Measurements from ENCODE around the gene ATOSA. TPM values are rescaled to one million over a fixed set of nuclear protein-coding genes. Genes with fewer than 3 reads are reported as not detected.

Gene ATOSA
- total RNA-seq (100 to 1,000 TPM; 137 TPM), total RNA-seq (5.4 to 249 (median 84.5) reads per million in 172 experiments)
- 53.1 TPM for polyA plus RNA-seq (2013, experiment 1 of 2)
- 69.7 TPM for polyA plus RNA-seq (2013, experiment 2 of 2)

GRCh38 chr15:52679232-52680040 is at the start of gene ATOSA:
TSS of gene ATOSA (minus strand) at chr15:52679388. CDS start at chr15:52678021, 1,367 bp downstream.
- H3K36me3 Mint-ChIP-seq (ENCODE audit: low read depth) = peaks cover 48% of the 10 kb centered on the region
- H3K27me3 ChIP-seq (ENCODE audit: control insufficient read depth in 1 of 2, insufficient read depth in 2 of 2, low read length in 2 of 2) = no peaks in the 10 kb centered on the region
- intact Hi-C loops (cut with DNase I, micrococcal nuclease) = loop anchor here (2.0 to 10.0 kb wide), 8 partner anchors 37 to 425 kb away; partner anchors contain the start of genes ARPP19 (in 2 of the 2) and MYO5A (in 2 of the 2)
- peak within 1 kb of the TSS; percentile 97 for H3K27ac Mint-ChIP-seq
- H3K36me3 ChIP-seq (ENCODE audit: insufficient read depth, low read length) = peaks cover 27% of the 10 kb centered on the region
- H3K4me1 ChIP-seq (ENCODE audit: insufficient read depth, low read length) = peaks cover 14% of the 10 kb centered on the region
- no peaks in the 10 kb centered on the region for H3K9me3 ChIP-seq (ENCODE audit: control insufficient read depth in 1 of 2, insufficient read depth in 1 of 2, low read length in 2 of 2)
- H3K27ac ChIP-seq (ENCODE audit: low read depth in 1 of 2, low read length in 2 of 2) = peak within 1 kb of the TSS; percentile 97 to 99
- no peaks in the 10 kb centered on the region for H3K27me3 Mint-ChIP-seq
- ChIA-PET POLR2A (interaction anchor here (0.6 to 2.1 kb wide), 9 partner anchors 21 to 331 kb away, joined by 3 to 11 read pairs (median 4); partner anchors contain the start of gene ARPP19), CTCF (interaction anchor here (1.2 kb wide), 1 partner anchor 54 kb away, joined by 4 read pairs; no protein-coding TSS in a partner anchor)
- H3K4me3 Mint-ChIP-seq = peak within 1 kb of the TSS; percentile 96
- peak; percentile 68 for ATAC-seq (ENCODE audit: poor library complexity)
- DNase-seq = peak; percentile 83 to 96 (median 90)
- no peaks in the 10 kb centered on the region for H3K9me3 Mint-ChIP-seq
- no peak for TF ChIP-seq CTCF (IDR thresholded peaks at IDR 0.05)
- peaks cover 75% of the 10 kb centered on the region for H3K4me1 Mint-ChIP-seq (ENCODE audit: low read depth)
- H3K4me3 ChIP-seq (ENCODE audit: low read length) = peak within 1 kb of the TSS; percentile 94

- POLR2A ChIA-PET = interaction anchor here (1.7 to 2.5 kb wide), 2 partner anchors 46 to 50 kb away, joined by 11 read pairs; partner anchors contain the start of gene ATOSA
- Mint-ChIP-seq H3K36me3 (ENCODE audit: low read depth) (no peaks in the 10 kb centered on the region), H3K4me1 (ENCODE audit: low read depth) (peaks cover 9% of the 10 kb centered on the region), H3K27ac (no peak overlapping the region), H3K4me3 (no peak overlapping the region), H3K27me3 (no peaks in the 10 kb centered on the region), H3K9me3 (no peaks in the 10 kb centered on the region)
- DNase-seq = no peak
- Histone ChIP-seq H3K4me3 (ENCODE audit: low read length) (no peak overlapping the region), H3K27me3 (ENCODE audit: control insufficient read depth in 1 of 2, insufficient read depth in 2 of 2, low read length in 2 of 2) (no peaks in the 10 kb centered on the region), H3K27ac (ENCODE audit: low read depth in 1 of 2, low read length in 2 of 2) (no peak overlapping the region), H3K9me3 (ENCODE audit: control insufficient read depth in 1 of 2, insufficient read depth in 1 of 2, low read length in 2 of 2) (no peaks in the 10 kb centered on the region), H3K36me3 (ENCODE audit: insufficient read depth, low read length) (no peaks in the 10 kb centered on the region), H3K4me1 (ENCODE audit: insufficient read depth, low read length) (peaks cover 16% of the 10 kb centered on the region)
- TF ChIP-seq CTCF (IDR thresholded peaks at IDR 0.05) = no peak
- intact Hi-C loops (cut with DNase I, micrococcal nuclease) = no loop called here
- CTCF ChIA-PET = no interaction called here
- ATAC-seq (ENCODE audit: poor library complexity) = no peak
These were observed 49.7 kb upstream of the ATOSA start for GRCh38 chr15:52728899-52729298.

- H3K4me3 ChIP-seq (ENCODE audit: low read length) = no peak overlapping the region
- Mint-ChIP-seq H3K4me3 (no peak overlapping the region), H3K4me1 (ENCODE audit: low read depth) (peaks cover 9% of the 10 kb centered on the region), H3K27me3 (no peaks in the 10 kb centered on the region), H3K36me3 (ENCODE audit: low read depth) (no peaks in the 10 kb centered on the region), H3K27ac (no peak overlapping the region), H3K9me3 (no peaks in the 10 kb centered on the region)
- H3K27me3 ChIP-seq (ENCODE audit: control insufficient read depth in 1 of 2, insufficient read depth in 2 of 2, low read length in 2 of 2) = no peaks in the 10 kb centered on the region
- POLR2A ChIA-PET = no interaction called here
- CTCF ChIA-PET = no interaction called here
- H3K4me1 ChIP-seq (ENCODE audit: insufficient read depth, low read length) = peaks cover 16% of the 10 kb centered on the region
- DNase-seq (no peak), ATAC-seq (ENCODE audit: poor library complexity) (no peak)
- intact Hi-C loops (cut with DNase I, micrococcal nuclease) = loop anchor here in 1 of 2 experiments (2.0 kb wide), 1 partner anchor 39 kb away; no protein-coding TSS in a partner anchor
- H3K27ac ChIP-seq (ENCODE audit: low read depth in 1 of 2, low read length in 2 of 2) = no peak overlapping the region
- TF ChIP-seq CTCF (IDR thresholded peaks at IDR 0.05) = no peak
- no peaks in the 10 kb centered on the region for H3K36me3 ChIP-seq (ENCODE audit: insufficient read depth, low read length)
- no peaks in the 10 kb centered on the region for H3K9me3 ChIP-seq (ENCODE audit: control insufficient read depth in 1 of 2, insufficient read depth in 1 of 2, low read length in 2 of 2)
These were observed 48.6 kb upstream of the ATOSA start for GRCh38 chr15:52727815-52728214.
